Naive B cell (primary cell): ENCODE data around the gene DGKD. TPM values are rescaled to one million over a fixed set of nuclear protein-coding genes. Genes with fewer than 3 reads are reported as not detected.
"Not testable (repeated sequence)": the region's sequence is repeated elsewhere in the genome, so short reads cannot be mapped to it uniquely, and the experiment has no call there.

ENCODE experiments used
- ATAC-seq, 2 donors: fragments of 150-1000 bp; cut with Tn5 transposase; 2 replicates each; pipeline ENCODE4 v1.10.0; 2021; ENCODE audit warnings: low read depth in 2 of 2, mild to moderate bottlenecking in 2 of 2, moderate library complexity in 2 of 2
- DNase-seq: peaks from one replicate; pipeline ENCODE4 v3.0.0; 2022
- H3K27ac Mint-ChIP-seq, 6 donors: one replicate each; pipeline ENCODE4 v1.8.0; 2020 to 2022; ENCODE audit warnings: mild to moderate bottlenecking in 6 of 6, mixed read lengths in 6 of 6, moderate library complexity in 5 of 6, inconsistent platforms in 2 of 6
- H3K27me3 Mint-ChIP-seq, 3 donors: one replicate each; pipeline ENCODE4 v1.8.0; 2021 to 2022; ENCODE audit warnings: mixed read lengths in 3 of 3, mild to moderate bottlenecking in 1 of 3
- H3K36me3 Mint-ChIP-seq, 2 donors: one replicate each; pipeline ENCODE4 v1.8.0; 2020 to 2022; ENCODE audit warnings: mixed read lengths in 2 of 2, inconsistent platforms in 1 of 2, mild to moderate bottlenecking in 1 of 2
- H3K4me1 Mint-ChIP-seq, 3 donors: one replicate each; pipeline ENCODE4 v1.8.0; 2020 to 2022; ENCODE audit warnings: mixed read lengths in 3 of 3, inconsistent platforms in 1 of 3, mild to moderate bottlenecking in 1 of 3, moderate library complexity in 1 of 3
- H3K4me3 Mint-ChIP-seq, 8 donors: one replicate each; pipeline ENCODE4 v1.8.0; 2020 to 2022; ENCODE audit warnings: mild to moderate bottlenecking in 8 of 8, mixed read lengths in 8 of 8, moderate library complexity in 8 of 8, inconsistent platforms in 2 of 8
- H3K9me3 Mint-ChIP-seq, 7 donors: one replicate each; pipeline ENCODE4 v1.8.0; 2020 to 2022; ENCODE audit warnings: mixed read lengths in 7 of 7, mild to moderate bottlenecking in 5 of 7, inconsistent platforms in 2 of 7, moderate library complexity in 1 of 7
- polyA plus RNA-seq, 6 donors: library from polyadenylated mRNA; unstranded; fragments of 300-500 nt; fragmentation: Illumina TruSeq; gene quantifications; one replicate each; pipeline ENCODE4 v1.2.3, GENCODE V29; 2021; ENCODE audit warnings: low read depth in 6 of 6

DGKD gene
- polyA plus RNA-seq, 6 donors from 2014 or later = 38.0 to 111 (median 67.7) TPM

DNA sequence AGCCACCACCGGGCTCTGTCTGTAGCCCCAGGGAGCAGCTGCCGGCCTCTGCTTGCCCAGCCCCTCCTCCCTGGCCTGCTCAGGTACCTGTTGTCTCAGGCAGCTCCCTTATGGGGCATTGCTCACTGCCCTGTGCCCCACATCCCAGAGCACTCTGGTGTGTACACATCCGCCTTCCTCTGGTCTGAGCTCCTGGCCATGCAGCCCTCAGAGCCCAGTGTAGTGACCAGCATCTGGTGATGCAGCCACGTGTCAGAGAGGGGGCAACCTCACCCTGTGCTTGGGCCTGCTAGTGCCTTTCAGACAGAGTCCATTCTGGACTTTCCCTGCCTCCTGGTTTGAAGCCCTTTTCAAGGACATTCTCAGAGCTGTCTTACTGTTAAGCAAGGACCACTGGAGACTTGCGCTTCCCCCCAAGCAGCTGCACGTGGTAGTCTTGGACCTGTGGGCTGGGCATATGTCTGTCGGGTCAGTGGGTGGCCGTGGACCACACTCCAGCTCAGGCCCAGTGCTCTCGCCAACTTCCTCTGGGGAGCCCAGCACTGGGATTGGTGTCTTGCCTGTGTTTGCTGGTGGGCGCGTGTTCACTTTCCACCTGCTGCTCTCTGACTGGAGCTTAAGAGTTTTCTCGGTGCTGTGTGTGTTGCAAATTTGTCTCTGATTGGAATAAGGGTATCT is 30.7 kb downstream of the DGKD start:
- H3K4me3 Mint-ChIP-seq = peak overlapping the region; percentile 68 to 91 (median 80)
- peak overlapping the region; percentile 91 to 97 (median 96) for H3K27ac Mint-ChIP-seq
- peaks cover 77 to 95% (median 85%) of the 10 kb centered on the region in 3 donors for H3K4me1 Mint-ChIP-seq
- peaks cover 0 to 13% of the 10 kb centered on the region in 2 donors for H3K36me3 Mint-ChIP-seq
- H3K27me3 Mint-ChIP-seq = no peaks in the 10 kb centered on the region
- ATAC-seq (peak in 1 of 2 donors; percentile 1), DNase-seq (no peak)
- H3K9me3 Mint-ChIP-seq = no peaks in the 10 kb centered on the region

DNA sequence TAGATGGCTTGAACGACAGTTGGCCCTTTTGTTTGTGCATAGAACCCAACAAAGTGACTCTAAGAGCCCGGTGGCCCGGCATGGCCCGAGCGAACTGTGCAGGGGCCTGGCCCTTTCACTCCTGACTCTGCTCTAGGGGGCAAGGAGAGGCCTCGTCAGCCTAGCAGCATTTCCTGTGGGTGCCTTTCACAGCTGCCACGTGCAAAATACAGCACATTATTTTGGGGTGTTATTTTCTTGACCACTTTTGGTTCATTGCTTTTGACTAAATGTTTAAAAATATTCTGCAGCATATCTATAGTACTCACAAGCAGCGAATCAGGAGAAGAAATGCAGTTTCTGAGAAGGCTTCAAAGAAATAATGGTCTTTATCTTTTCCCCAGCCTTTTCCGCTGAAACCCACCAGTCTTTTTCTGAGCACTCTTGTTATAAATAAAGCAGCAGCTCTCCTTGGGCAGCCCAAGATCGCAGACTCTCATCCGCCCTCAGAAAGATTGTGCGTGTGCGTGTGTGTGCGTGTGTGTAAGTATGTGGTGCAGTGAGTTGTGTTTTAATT is 31.3 kb downstream of the DGKD start:
- H3K36me3 Mint-ChIP-seq = peaks cover 0 to 13% of the 10 kb centered on the region in 2 donors
- H3K9me3 Mint-ChIP-seq = no peaks in the 10 kb centered on the region
- ATAC-seq (peak; percentile 62 to 67), DNase-seq (peak; percentile 39)
- peak overlapping the region; percentile 91 to 97 (median 96) for H3K27ac Mint-ChIP-seq
- H3K27me3 Mint-ChIP-seq = no peaks in the 10 kb centered on the region
- peak overlapping the region; percentile 68 to 91 (median 80) for H3K4me3 Mint-ChIP-seq
- H3K4me1 Mint-ChIP-seq = peaks cover 75 to 92% (median 82%) of the 10 kb centered on the region in 3 donors

DNA sequence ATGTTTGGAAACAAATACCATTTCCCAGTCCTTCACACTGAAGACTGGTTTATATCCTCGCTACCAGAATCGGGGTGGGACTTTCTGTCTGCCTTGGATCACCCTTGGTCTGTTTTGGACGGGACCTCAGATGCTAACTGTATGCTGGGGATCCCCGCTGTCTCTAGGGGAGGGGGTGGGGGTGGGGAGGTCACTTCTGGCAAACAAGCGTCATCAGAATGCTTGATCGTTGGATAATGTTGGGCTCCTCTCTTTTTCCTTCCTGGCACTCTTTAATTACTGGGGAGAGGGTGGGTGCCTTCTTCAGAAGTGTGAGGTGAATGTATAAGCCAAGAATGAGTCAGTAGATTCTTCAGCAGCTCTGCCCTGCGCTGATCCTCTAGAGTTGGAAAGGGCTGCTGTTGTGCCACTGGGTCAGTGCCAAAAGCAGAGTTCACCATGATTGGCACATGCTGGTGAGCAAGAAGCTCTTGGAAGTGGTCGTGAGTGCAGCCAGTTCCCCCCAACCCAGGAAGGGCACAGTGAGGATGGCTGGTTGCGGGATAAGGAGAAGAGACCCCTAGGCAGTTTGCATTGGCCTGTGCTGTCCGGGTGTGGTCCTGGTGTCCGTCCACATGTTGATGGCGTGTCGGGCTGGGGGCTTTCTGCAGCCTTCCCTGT is 32.2 kb downstream of the DGKD start:
- no peaks in the 10 kb centered on the region for H3K27me3 Mint-ChIP-seq
- peak overlapping the region; percentile 68 to 91 (median 80) for H3K4me3 Mint-ChIP-seq

DNA sequence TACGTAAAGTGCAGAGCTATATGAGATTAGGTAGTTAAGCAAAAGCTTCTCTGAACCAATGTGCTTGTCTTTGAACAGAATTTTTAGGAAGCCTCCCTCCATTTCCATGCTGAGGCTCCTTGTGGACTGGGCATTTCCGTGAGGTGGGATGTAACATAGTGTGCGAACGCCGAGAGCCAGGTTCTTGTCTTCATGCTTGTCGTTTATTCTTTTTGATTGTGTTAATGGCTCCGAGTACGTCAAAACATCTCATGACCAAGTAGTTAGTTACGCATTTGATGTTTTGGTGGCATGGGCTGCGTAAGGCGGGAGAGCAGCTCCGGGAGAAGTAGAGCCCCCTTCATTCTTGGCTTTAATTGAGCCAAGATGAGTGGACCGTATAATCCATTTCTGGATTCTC is 32.9 kb downstream of the DGKD start:
- H3K9me3 Mint-ChIP-seq = no peaks in the 10 kb centered on the region
- peak overlapping the region; percentile 3 to 91 (median 77) for H3K4me3 Mint-ChIP-seq
- peak overlapping the region; percentile 89 to 96 (median 93) for H3K27ac Mint-ChIP-seq
- ATAC-seq (no peak), DNase-seq (no peak)
- no peaks in the 10 kb centered on the region for H3K27me3 Mint-ChIP-seq
- H3K36me3 Mint-ChIP-seq = peaks cover 0 to 23% of the 10 kb centered on the region in 2 donors
- peaks cover 62 to 80% (median 75%) of the 10 kb centered on the region in 3 donors for H3K4me1 Mint-ChIP-seq

More for the DNA sequence above, 32.2 kb downstream of the DGKD start:
- Mint-ChIP-seq H3K9me3 (no peaks in the 10 kb centered on the region), H3K36me3 (peaks cover 0 to 19% of the 10 kb centered on the region in 2 donors), H3K27ac (peak overlapping the region; percentile 91 to 97 (median 96)), H3K4me1 (peaks cover 65 to 83% (median 80%) of the 10 kb centered on the region in 3 donors)
- DNase-seq = no peak
- peak; percentile 24 to 50 for ATAC-seq

DNA sequence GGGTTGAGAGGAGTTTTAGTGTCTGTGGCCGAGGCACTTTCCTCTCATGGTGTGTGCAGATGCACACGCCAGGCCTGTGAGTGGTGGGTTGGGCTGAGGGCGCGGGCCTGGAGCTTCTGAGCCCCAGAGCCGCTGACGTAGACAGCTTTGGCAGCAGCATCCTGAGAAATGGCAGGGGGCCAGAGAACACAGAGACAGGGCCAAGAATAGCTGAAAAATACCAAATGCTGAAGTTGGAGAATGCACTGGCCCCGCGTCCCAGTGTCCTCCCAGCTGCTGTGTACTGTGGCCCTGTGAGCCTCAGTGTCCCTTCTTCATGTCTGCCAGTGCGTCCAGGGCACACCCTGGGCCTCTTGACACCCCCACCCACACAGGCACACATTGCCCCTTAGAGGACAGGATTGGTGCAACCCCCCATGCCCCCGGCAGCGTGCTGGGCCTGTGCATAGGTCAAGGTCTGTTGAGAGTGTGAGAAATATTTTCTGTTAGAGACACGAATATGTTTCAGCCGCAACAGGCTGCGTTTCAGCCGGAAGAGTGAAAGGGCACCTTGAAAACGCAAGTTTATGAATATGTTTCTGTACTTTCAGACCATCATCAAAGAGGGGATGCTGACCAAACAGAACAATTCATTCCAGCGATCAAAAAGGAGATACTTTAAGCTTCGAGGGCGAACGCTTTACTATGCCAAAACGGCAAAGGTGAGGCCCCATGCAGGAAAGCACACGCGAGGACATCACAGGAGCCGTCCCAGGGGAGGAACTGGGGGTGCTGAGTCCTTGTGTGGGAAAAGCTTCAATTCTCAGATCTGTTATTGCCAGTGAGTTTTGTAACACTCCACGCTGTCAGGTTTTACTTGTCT is 33.6 kb downstream of the DGKD start:
- Mint-ChIP-seq H3K36me3 (peaks cover 0 to 17% of the 10 kb centered on the region in 2 donors), H3K4me1 (peaks cover 55 to 75% (median 69%) of the 10 kb centered on the region in 3 donors), H3K9me3 (no peaks in the 10 kb centered on the region), H3K27me3 (no peaks in the 10 kb centered on the region), H3K27ac (peak overlapping the region; percentile 64 to 96 (median 93)), H3K4me3 (peak overlapping the region in 7 of 8 donors; percentile 9 to 82 (median 68))
- ATAC-seq (no peak), DNase-seq (no peak)

DNA sequence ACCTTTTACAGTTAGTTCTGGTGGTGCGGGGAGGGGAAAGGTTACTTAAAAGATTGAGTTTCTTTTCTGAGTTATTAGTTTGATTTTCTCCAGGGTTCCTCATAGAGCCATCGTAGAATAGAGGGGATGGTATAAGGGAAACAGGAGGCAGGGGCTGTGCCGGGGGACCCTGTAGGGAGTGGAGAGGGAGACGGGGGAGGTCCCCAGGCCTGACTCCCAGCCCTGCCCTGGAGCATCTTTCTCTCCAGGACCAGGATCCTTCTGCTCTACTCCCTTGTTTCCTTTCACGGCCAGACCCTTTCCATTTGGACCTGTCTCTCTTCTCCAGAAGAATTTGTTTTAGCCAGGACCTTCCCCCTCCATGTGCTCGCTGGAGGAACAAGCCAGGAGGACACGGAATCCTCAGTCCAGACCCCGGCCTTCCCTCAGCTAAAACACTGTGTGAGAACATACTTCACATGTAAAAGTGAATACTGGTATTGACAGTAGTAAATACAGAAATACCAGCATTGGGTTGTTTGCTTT is 35.4 kb downstream of the DGKD start:
- H3K27ac Mint-ChIP-seq = peak overlapping the region in 4 of 6 donors; percentile 84 to 91 (median 88)
- no peaks in the 10 kb centered on the region for H3K9me3 Mint-ChIP-seq
- peaks cover 42 to 68% (median 63%) of the 10 kb centered on the region in 3 donors for H3K4me1 Mint-ChIP-seq
- H3K27me3 Mint-ChIP-seq = no peaks in the 10 kb centered on the region
- H3K36me3 Mint-ChIP-seq = peaks cover 0 to 11% of the 10 kb centered on the region in 2 donors
- H3K4me3 Mint-ChIP-seq = no peak overlapping the region
- DNase-seq = no peak
- no peak for ATAC-seq

DNA sequence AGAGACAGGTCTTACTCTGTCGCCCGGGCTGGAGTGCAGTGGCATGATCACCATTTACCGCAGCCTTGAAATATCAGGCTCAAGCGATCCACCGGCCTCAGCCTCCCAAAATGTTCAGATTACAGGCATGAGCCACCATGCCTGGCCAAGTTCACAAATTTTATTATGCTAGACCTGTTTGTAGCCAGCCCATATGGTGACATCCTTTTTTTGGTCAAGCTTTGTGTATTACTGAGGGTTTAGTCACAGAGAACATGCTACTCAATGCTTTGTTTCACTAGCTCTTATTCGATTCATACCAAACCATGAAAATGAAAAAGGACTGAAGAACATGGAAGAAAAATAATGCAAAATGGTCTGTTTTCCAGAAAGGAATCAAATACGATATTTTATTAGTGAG is 41.4 kb downstream of the DGKD start:
- Mint-ChIP-seq H3K4me1 (peaks cover 32 to 71% (median 67%) of the 10 kb centered on the region in 3 donors), H3K4me3 (peak overlapping the region in 3 of 8 donors; percentile 3 to 29 (median 20)), H3K27me3 (no peaks in the 10 kb centered on the region), H3K36me3 (peaks cover 9 to 22% of the 10 kb centered on the region in 2 donors), H3K27ac (peak overlapping the region in 5 of 6 donors; percentile 22 to 95 (median 76)), H3K9me3 (peaks cover 0 to 2% (median 0%) of the 10 kb centered on the region in 7 donors)
- DNase-seq = no peak
- ATAC-seq = no peak

DNA sequence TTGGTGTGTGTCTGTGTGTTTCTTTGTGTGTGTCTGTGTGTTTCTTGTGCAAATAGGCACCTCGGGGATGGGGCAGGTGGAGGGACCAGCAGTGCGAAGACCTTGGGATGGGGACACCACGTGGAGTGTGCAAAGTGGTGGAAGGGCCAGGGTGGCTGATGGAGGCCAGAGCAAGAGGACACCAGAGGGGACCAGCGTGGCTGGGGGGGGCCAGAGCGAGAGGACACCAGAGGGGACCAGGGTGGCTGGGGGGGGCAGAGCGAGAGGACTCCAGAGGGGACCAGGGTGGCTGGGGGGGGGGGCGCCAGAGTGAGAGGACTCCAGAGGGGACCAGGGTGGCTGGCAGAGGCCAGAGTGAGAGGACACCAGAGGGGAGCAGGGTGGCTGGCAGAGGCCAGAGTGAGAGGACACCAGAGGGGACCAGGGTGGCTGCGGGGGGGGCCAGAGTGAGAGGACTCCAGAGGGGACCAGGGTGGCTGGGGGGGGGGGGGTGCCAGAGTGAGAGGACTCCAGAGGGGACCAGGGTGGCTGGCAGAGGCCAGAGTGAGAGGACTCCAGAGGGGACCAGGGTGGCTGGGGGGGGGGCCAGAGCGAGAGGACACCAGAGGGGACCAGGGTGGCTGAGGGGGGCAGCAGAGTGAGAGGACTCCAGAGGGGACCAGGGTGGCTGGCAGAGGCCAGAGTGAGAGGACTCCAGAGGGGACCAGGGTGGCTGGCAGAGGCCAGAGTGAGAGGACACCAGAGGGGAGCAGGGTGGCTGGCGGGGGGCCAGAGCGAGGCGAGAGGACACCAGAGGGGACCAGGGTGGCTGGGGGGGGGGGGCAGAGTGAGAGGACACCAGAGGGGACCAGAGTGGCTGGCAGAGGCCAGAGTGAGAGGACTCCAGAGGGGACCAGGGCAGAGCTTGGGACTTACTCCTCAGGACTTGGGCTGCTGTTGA is 42.7 kb downstream of the DGKD start:
- peaks cover 35 to 78% (median 63%) of the 10 kb centered on the region in 3 donors for H3K4me1 Mint-ChIP-seq
- peaks cover 9 to 11% of the 10 kb centered on the region in 2 donors for H3K36me3 Mint-ChIP-seq
- peak overlapping the region in 5 of 8 donors; percentile 19 to 70 (median 41) for H3K4me3 Mint-ChIP-seq
- H3K27ac Mint-ChIP-seq = peak overlapping the region; percentile 94 to 97 (median 94)
- ATAC-seq, H3K9me3 Mint-ChIP-seq, H3K27me3 Mint-ChIP-seq, DNase-seq: not testable (repeated sequence)

DNA sequence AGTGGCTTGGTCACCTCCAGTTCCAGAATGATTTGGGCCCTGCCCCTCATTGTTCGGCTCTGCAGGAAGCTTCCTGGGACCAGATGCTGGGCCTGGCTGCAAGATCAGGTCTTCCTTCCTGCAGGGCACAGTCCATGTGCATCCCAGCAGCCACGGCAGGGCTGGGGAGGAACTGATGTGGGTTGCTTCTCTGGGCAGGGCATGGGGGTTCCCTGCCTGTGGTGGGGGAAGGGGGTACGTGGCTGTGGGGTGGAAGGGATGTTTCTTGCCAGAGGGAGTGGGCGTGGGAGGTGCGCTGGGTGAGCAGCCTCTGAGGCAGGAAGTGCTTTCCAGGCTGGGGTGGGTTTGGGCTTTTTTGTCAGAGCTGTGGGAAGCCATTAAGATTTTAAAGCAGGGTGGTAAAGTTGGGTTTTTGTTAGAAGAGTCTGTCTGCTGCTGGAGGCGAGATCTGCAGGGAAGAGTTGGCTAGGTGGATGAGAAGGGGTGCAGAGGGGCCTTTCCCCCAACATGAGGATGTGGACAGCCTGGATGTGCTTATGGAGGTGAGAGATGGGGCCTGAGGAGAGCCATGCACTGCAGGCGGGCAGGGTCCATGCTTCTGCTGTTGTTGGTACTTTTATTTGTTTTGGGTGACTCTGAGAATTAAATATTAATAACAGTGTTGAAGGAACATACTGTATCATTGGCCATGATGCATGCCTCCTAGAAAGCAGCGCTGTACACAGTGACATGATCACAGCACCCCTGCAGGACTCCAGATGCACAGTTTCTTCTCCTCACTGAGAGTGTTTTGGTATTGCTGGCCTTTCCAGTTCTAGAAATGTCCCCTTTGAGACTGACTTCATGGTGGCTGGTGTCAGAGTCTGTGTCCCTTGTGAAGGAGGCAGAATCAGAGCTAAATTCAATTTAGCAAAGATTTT is 45.3 kb downstream of the DGKD start:
- H3K27ac Mint-ChIP-seq = peak overlapping the region; percentile 29 to 95 (median 91)
- H3K4me3 Mint-ChIP-seq = peak overlapping the region; percentile 13 to 83 (median 44)
- peaks cover 46 to 87% (median 67%) of the 10 kb centered on the region in 3 donors for H3K4me1 Mint-ChIP-seq
- ATAC-seq = peak; percentile 43 to 45
- peaks cover 11 to 14% of the 10 kb centered on the region in 2 donors for H3K36me3 Mint-ChIP-seq
- DNase-seq = no peak
- H3K9me3 Mint-ChIP-seq = peaks cover 0 to 2% (median 0%) of the 10 kb centered on the region in 7 donors
- no peaks in the 10 kb centered on the region for H3K27me3 Mint-ChIP-seq

DNA sequence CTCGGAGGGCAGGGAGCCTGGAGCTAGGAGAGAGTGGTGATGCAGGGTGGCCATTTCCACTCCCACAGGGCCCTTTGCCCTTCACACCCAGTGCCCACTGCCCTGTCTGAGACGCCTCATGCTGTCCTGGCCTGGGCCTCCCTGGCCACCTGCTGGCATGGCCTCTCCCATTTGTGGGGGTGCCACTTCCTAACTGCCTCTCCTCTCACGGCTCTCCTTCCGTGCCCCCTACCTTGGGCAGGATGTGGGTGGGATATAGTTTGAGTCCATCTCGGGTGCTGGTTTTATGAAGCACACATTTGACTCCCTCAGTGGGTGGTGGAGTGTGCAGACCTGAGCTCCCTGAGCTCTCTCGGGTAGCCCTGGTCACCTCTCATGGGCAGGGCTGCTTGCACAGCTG is 46.0 kb downstream of the DGKD start:
- H3K27ac Mint-ChIP-seq = peak overlapping the region; percentile 54 to 95 (median 84)
- no peak for ATAC-seq
- H3K4me1 Mint-ChIP-seq = peaks cover 46 to 82% (median 64%) of the 10 kb centered on the region in 3 donors
- H3K9me3 Mint-ChIP-seq = peaks cover 0 to 2% (median 0%) of the 10 kb centered on the region in 7 donors
- peaks cover 11 to 18% of the 10 kb centered on the region in 2 donors for H3K36me3 Mint-ChIP-seq
- H3K27me3 Mint-ChIP-seq = no peaks in the 10 kb centered on the region
- peak overlapping the region in 1 of 8 donors; percentile 43 for H3K4me3 Mint-ChIP-seq
- DNase-seq = no peak

DNA sequence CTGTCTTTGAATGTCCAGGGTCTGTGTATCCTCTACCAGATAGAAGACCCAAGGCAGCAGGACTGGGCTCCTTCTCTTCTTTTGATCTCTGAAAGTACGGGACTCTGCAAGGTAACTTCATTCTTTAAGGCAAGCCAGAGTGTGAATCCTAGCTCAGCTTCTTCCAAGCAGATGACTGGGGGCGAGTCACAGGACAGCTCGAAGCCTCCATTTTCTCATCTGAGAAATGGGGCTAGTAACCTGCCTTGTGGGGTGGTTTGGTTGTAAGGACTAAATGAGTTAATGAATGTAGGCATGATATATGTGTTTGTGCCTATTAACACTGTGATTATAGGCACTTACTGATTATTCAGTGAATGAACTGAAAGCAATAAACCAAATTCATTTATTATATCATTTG is 46.7 kb downstream of the DGKD start:
- Mint-ChIP-seq H3K36me3 (peaks cover 11 to 17% of the 10 kb centered on the region in 2 donors), H3K27me3 (no peaks in the 10 kb centered on the region), H3K27ac (peak overlapping the region in 5 of 6 donors; percentile 65 to 95 (median 90)), H3K4me3 (no peak overlapping the region), H3K4me1 (peaks cover 44 to 76% (median 65%) of the 10 kb centered on the region in 3 donors), H3K9me3 (peaks cover 0 to 2% (median 0%) of the 10 kb centered on the region in 7 donors)
- no peak for ATAC-seq
- no peak for DNase-seq
